ENCODE data around the gene TP53I13.

The TP53I13 gene

GRCh38 chr17:29567304-29567553 lies 1.3 kb upstream of the TP53I13 start:
- no peak for DNase-seq (ENCODE audit: low spot score)
- no peak for FAIRE-seq

GRCh38 chr17:29567554-29568330 lies 759 bp upstream of the TP53I13 start:
- DNase-seq (ENCODE audit: low spot score) (no peak), FAIRE-seq (no peak)

GRCh38 chr17:29569245-29569950 lies 897 bp downstream of the TP53I13 start:
- DNase-seq (ENCODE audit: low spot score): no peak
- no peak for FAIRE-seq

GRCh38 chr17:29570521-29570920 lies 2.0 kb downstream of the TP53I13 start:
- no peak for FAIRE-seq
- DNase-seq (ENCODE audit: low spot score): no peak

- DNase-seq (ENCODE audit: low spot score) (no peak), FAIRE-seq (no peak)
These were observed 3.0 kb downstream of the TP53I13 start for GRCh38 chr17:29571486-29571882.

GRCh38 chr17:29571883-29572681 lies 3.6 kb downstream of the TP53I13 start:
- FAIRE-seq (no peak), DNase-seq (ENCODE audit: low spot score) (no peak)

- FAIRE-seq (no peak), DNase-seq (ENCODE audit: low spot score) (no peak)
These were observed 4.4 kb downstream of the TP53I13 start for GRCh38 chr17:29572691-29573557.

- DNase-seq (ENCODE audit: low spot score): no peak
- no peak for FAIRE-seq
These were observed 5.0 kb downstream of the TP53I13 start for GRCh38 chr17:29573558-29573869.

- DNase-seq (ENCODE audit: low spot score): no peak
- FAIRE-seq: no peak
These were observed 5.6 kb downstream of the TP53I13 start for GRCh38 chr17:29573871-29574731.

GRCh38 chr17:29574732-29575510 lies 6.4 kb downstream of the TP53I13 start:
- DNase-seq (ENCODE audit: low spot score): no peak
- no peak for FAIRE-seq

- DNase-seq (ENCODE audit: low spot score) (no peak), FAIRE-seq (no peak)
These were observed 7.2 kb downstream of the TP53I13 start for GRCh38 chr17:29575511-29576213.

- DNase-seq (ENCODE audit: low spot score): no peak
- no peak for FAIRE-seq
These were observed 7.9 kb downstream of the TP53I13 start for GRCh38 chr17:29576214-29577000.

- DNase-seq (ENCODE audit: low spot score) (no peak), FAIRE-seq (no peak)
These were observed 8.5 kb downstream of the TP53I13 start for GRCh38 chr17:29577001-29577370.

GRCh38 chr17:29577385-29578211 lies 9.1 kb downstream of the TP53I13 start:
- DNase-seq (ENCODE audit: low spot score): no peak
- FAIRE-seq: no peak

- no peak for DNase-seq (ENCODE audit: low spot score)
- FAIRE-seq: no peak
These were observed 10.4 kb downstream of the TP53I13 start for GRCh38 chr17:29578626-29579485.

GRCh38 chr17:29579866-29580771 lies 11.6 kb downstream of the TP53I13 start:
- peak; percentile 66 for DNase-seq (ENCODE audit: low spot score)
- no peak for FAIRE-seq

All from RCC 7860 (cell line).